ENCODE data around the gene IDE. TPM values are rescaled to one million over a fixed set of nuclear protein-coding genes. Genes with fewer than 3 reads are reported as not detected.

Gene IDE
- total and polyA plus RNA-seq, 9 of the 15 experiments (the other 6 are each of a cell fraction or from before 2014, with no cell fraction given) = 10.2 to 50.6 (median 33.2) TPM

DNA sequence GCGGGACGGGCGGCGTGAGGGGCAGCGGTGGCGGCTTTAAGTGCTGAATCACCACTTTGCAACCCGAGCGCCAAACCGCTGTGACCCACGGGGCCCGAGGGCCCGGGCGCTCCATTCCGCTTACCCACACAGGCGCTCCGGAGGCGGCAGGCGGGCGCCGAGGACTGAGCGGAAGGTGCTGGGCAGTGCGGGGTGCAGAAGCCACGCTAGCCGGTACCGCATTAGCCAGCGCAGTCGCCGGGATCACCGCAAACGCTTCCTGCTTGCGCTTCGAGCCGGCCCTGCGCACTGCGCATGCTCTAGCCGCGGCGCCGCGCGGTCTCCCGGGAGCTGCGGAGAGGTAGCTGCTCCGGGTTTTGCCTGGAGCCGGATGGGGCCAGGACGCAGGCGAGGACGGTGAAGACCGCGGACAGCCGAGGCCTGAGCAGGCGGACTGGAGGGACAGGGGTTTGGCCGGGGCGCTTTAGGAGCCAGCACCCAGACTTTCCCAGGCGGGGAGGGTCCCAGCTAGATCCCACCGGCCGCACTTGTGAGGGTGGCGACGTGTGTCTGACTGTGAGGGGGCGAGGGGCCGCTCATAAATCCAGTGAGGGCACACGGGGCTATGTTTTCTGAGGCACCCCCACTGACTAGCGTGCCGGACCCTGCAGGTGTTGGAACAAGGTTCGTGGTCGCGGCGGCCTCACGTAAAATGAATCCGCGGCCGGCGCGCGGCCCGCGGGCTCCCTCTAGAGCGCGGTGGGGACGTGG is at the start of gene IDE (continued):
- TF ChIP-seq, protein P1, sequence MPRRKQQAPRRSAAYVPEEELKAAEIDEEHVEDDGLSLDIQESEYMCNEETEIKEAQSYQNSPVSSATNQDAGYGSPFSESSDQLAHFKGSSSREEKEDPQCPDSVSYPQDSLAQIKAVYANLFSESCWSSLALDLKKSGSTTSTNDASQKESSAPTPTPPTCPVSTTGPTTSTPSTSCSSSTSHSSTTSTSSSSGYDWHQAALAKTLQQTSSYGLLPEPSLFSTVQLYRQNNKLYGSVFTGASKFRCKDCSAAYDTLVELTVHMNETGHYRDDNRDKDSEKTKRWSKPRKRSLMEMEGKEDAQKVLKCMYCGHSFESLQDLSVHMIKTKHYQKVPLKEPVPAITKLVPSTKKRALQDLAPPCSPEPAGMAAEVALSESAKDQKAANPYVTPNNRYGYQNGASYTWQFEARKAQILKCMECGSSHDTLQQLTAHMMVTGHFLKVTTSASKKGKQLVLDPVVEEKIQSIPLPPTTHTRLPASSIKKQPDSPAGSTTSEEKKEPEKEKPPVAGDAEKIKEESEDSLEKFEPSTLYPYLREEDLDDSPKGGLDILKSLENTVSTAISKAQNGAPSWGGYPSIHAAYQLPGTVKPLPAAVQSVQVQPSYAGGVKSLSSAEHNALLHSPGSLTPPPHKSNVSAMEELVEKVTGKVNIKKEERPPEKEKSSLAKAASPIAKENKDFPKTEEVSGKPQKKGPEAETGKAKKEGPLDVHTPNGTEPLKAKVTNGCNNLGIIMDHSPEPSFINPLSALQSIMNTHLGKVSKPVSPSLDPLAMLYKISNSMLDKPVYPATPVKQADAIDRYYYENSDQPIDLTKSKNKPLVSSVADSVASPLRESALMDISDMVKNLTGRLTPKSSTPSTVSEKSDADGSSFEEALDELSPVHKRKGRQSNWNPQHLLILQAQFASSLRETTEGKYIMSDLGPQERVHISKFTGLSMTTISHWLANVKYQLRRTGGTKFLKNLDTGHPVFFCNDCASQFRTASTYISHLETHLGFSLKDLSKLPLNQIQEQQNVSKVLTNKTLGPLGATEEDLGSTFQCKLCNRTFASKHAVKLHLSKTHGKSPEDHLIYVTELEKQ (CRISPR knock-in tag; IDR thresholded peaks at IDR 0.05) = no peak
- TF ChIP-seq MIER1 (IDR thresholded peaks at IDR 0.05; ENCODE audit: low read depth) = no peak
- TF ChIP-seq GTF2E2 (tag; IDR thresholded peaks at IDR 0.05) = no peak; the same call in 1 of the 2 replicates
- TF ChIP-seq CEBPG (CRISPR knock-in tag; IDR thresholded peaks at IDR 0.05) = 0 out of 2 replicates have a peak, but pooled peaks have one; percentile 11
- no peak for TF ChIP-seq CEBPG (tag; conservative IDR thresholded peaks at IDR 0.05 in 1 of 2, IDR thresholded peaks at IDR 0.05 in 1 of 2)
- TF ChIP-seq SRSF3 (IDR thresholded peaks at IDR 0.05; ENCODE audit: insufficient read depth, low read length) = no peak
- peak; percentile 8; the same call in 1 of the 2 replicates for TF ChIP-seq ESRRA (IDR thresholded peaks at IDR 0.05; ENCODE audit: borderline replicate concordance, low read depth)
- TF ChIP-seq RBM34 (IDR thresholded peaks at IDR 0.05; ENCODE audit: borderline replicate concordance, insufficient read depth, low read length) = no peak
- peak; percentile 63; the same call in 1 of the 2 replicates for TF ChIP-seq MAFK (IDR thresholded peaks at IDR 0.05; ENCODE audit: low read length)
- TF ChIP-seq POLR3A (IDR thresholded peaks at IDR 0.05; ENCODE audit: borderline replicate concordance, extremely low read depth, insufficient read depth, insufficient read length) = no peak
- peak; percentile 86 for TF ChIP-seq BRD9 (IDR thresholded peaks at IDR 0.05; ENCODE audit: low read depth, partially characterized antibody)
- no peak for TF ChIP-seq ZNF668 (CRISPR knock-in tag; IDR thresholded peaks at IDR 0.05)
- TF ChIP-seq STAG1 (CRISPR knock-in tag; IDR thresholded peaks at IDR 0.05; ENCODE audit: borderline replicate concordance) = peak; percentile 23; the same call in 1 of the 2 replicates
- peak; percentile 76 for TF ChIP-seq CREM (IDR thresholded peaks at IDR 0.05; ENCODE audit: low read depth)
- peak; percentile 28; the same call in 1 of the 2 replicates for TF ChIP-seq TGIF2 (CRISPR knock-in tag; IDR thresholded peaks at IDR 0.05)
- peak; percentile 36 for TF ChIP-seq RFX1 (IDR thresholded peaks at IDR 0.05)
- no peak for TF ChIP-seq SMARCC2 (IDR thresholded peaks at IDR 0.05; ENCODE audit: low read depth)
- TF ChIP-seq, protein P2, sequence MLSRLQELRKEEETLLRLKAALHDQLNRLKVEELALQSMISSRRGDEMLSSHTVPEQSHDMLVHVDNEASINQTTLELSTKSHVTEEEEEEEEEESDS (CRISPR knock-in tag; IDR thresholded peaks at IDR 0.05) = no peak
- TF ChIP-seq ATF7 (IDR thresholded peaks at IDR 0.05) = peak; percentile 52
- no peak for TF ChIP-seq ILK (tag; IDR thresholded peaks at IDR 0.05; ENCODE audit: borderline replicate concordance, low read depth)
- peak; percentile 81 for TF ChIP-seq MEIS2 (IDR thresholded peaks at IDR 0.05; ENCODE audit: partially characterized antibody)
- no peak for TF ChIP-seq RFX7 (CRISPR knock-in tag; IDR thresholded peaks at IDR 0.05)
- no peak for TF ChIP-seq STAT5A (IDR thresholded peaks at IDR 0.05; ENCODE audit: borderline replicate concordance, low read length)
- TF ChIP-seq ZC3H4 (CRISPR knock-in tag; IDR thresholded peaks at IDR 0.05; ENCODE audit: borderline replicate concordance) = peak; percentile 56; the same call in 1 of the 2 replicates
- no peak for TF ChIP-seq ZNF184 (CRISPR knock-in tag; IDR thresholded peaks at IDR 0.05)
- peak; percentile 83 for TF ChIP-seq MAFG (tag; conservative IDR thresholded peaks at IDR 0.05)
- TF ChIP-seq SAP30 (IDR thresholded peaks at IDR 0.05; ENCODE audit: borderline replicate concordance, insufficient read depth, low read depth, low read length, poor library complexity, severe bottlenecking) = no peak

All from K562 (cell line).